ENCODE measurements around the gene SLC45A3. TPM values are rescaled to one million over a fixed set of nuclear protein-coding genes. Genes with fewer than 3 reads are reported as not detected.

Gene SLC45A3
- total RNA-seq, 1 donor from 2014 or later, result 1.1 TPM

DNA sequence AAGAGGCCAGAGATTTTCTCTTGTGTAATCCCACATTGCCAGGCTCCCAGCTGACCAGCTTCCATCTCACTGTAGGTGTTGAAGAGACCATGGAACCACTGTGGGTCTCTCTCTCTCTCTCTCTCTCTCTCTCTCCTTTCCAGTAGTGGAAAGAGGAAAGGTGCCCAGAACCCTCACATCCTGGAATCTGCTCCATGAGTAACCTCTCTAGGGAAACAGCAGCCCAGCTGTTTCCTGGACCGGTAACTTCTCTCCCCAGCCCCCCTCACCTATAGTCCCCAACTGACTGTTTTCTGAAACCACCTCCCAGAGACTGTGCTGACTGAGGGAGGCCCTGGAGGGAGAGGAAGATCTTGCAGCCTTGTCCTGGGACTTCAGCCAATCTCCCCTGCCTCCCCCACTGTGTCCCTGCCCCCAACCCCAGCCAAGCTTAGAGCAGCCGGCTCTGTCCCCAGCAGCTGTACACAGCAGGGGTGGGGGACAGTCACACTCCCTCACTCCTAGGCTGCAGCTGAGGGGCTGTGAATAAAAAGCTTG lies 20.6 kb upstream of the SLC45A3 start:
- Mint-ChIP-seq H3K4me3 (ENCODE audit: unreplicated experiment) (no peak overlapping the region), H3K27me3 (ENCODE audit: unreplicated experiment) (no peaks in the 10 kb centered on the region), H3K9me3 (ENCODE audit: unreplicated experiment) (no peaks in the 10 kb centered on the region), H3K27ac (ENCODE audit: unreplicated experiment) (peak overlapping the region; percentile 42), H3K4me1 (ENCODE audit: unreplicated experiment) (peaks cover 21% of the 10 kb centered on the region), H3K36me3 (ENCODE audit: unreplicated experiment) (peaks cover 5% of the 10 kb centered on the region)
- peak; percentile 76 for DNase-seq (ENCODE audit: extremely low spot score, unreplicated experiment)
- TF ChIP-seq, protein P1, sequence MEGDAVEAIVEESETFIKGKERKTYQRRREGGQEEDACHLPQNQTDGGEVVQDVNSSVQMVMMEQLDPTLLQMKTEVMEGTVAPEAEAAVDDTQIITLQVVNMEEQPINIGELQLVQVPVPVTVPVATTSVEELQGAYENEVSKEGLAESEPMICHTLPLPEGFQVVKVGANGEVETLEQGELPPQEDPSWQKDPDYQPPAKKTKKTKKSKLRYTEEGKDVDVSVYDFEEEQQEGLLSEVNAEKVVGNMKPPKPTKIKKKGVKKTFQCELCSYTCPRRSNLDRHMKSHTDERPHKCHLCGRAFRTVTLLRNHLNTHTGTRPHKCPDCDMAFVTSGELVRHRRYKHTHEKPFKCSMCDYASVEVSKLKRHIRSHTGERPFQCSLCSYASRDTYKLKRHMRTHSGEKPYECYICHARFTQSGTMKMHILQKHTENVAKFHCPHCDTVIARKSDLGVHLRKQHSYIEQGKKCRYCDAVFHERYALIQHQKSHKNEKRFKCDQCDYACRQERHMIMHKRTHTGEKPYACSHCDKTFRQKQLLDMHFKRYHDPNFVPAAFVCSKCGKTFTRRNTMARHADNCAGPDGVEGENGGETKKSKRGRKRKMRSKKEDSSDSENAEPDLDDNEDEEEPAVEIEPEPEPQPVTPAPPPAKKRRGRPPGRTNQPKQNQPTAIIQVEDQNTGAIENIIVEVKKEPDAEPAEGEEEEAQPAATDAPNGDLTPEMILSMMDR (IDR thresholded peaks at IDR 0.05), result no peak

DNA sequence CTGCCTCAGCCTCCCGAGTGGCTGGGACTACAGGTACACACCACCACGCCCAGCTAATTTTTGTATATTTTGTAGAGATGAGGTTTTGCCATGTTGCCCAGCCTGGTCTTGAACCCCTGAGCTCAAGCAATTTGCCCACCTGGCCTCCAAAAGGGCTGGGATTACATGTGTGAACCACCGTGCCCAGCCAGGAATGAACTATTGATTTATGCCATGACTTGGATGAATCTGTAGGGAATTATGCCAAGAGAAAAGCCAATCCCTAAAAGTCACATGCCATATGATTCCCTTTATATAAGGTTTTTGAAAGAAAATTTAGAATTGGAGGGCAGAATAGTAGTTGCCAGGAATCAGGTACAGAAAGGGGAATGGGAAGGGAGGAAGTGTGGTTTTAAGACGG lies 19.1 kb upstream of the SLC45A3 start:
- Mint-ChIP-seq H3K27ac (ENCODE audit: unreplicated experiment) (no peak overlapping the region), H3K9me3 (ENCODE audit: unreplicated experiment) (no peaks in the 10 kb centered on the region), H3K4me1 (ENCODE audit: unreplicated experiment) (peaks cover 21% of the 10 kb centered on the region), H3K27me3 (ENCODE audit: unreplicated experiment) (no peaks in the 10 kb centered on the region), H3K36me3 (ENCODE audit: unreplicated experiment) (peaks cover 2% of the 10 kb centered on the region), H3K4me3 (ENCODE audit: unreplicated experiment) (no peak overlapping the region)
- DNase-seq (ENCODE audit: extremely low spot score, unreplicated experiment), result no peak
- TF ChIP-seq, protein P1 (IDR thresholded peaks at IDR 0.05), result no peak

GRCh38 chr1:205698921-205699320 lies 18.6 kb upstream of the SLC45A3 start:
- H3K27ac Mint-ChIP-seq (ENCODE audit: unreplicated experiment), result no peak overlapping the region
- H3K9me3 Mint-ChIP-seq (ENCODE audit: unreplicated experiment), result no peaks in the 10 kb centered on the region
- peaks cover 2% of the 10 kb centered on the region for H3K36me3 Mint-ChIP-seq (ENCODE audit: unreplicated experiment)
- no peak overlapping the region for H3K4me3 Mint-ChIP-seq (ENCODE audit: unreplicated experiment)
- peak; percentile 63 for DNase-seq (ENCODE audit: extremely low spot score, unreplicated experiment)
- H3K4me1 Mint-ChIP-seq (ENCODE audit: unreplicated experiment), result peaks cover 21% of the 10 kb centered on the region
- TF ChIP-seq, protein P1 (IDR thresholded peaks at IDR 0.05), result no peak
- no peaks in the 10 kb centered on the region for H3K27me3 Mint-ChIP-seq (ENCODE audit: unreplicated experiment)

GRCh38 chr1:205693421-205693991 lies 13.2 kb upstream of the SLC45A3 start:
- peaks cover 4% of the 10 kb centered on the region for H3K27me3 Mint-ChIP-seq (ENCODE audit: unreplicated experiment)
- H3K36me3 Mint-ChIP-seq (ENCODE audit: unreplicated experiment), result no peaks in the 10 kb centered on the region
- H3K4me3 Mint-ChIP-seq (ENCODE audit: unreplicated experiment), result no peak overlapping the region
- no peak for DNase-seq (ENCODE audit: extremely low spot score, unreplicated experiment)
- H3K9me3 Mint-ChIP-seq (ENCODE audit: unreplicated experiment), result no peaks in the 10 kb centered on the region
- TF ChIP-seq, protein P1 (IDR thresholded peaks at IDR 0.05), result no peak
- H3K27ac Mint-ChIP-seq (ENCODE audit: unreplicated experiment), result no peak overlapping the region
- no peaks in the 10 kb centered on the region for H3K4me1 Mint-ChIP-seq (ENCODE audit: unreplicated experiment)

- Mint-ChIP-seq H3K9me3 (ENCODE audit: unreplicated experiment) (no peaks in the 10 kb centered on the region), H3K27ac (ENCODE audit: unreplicated experiment) (no peak overlapping the region), H3K4me1 (ENCODE audit: unreplicated experiment) (peaks cover 2% of the 10 kb centered on the region)
Measured at GRCh38 chr1:205692423-205692822, 12.1 kb upstream of the SLC45A3 start.

More at GRCh38 chr1:205692423-205692822, 12.1 kb upstream of the SLC45A3 start:
- no peak for DNase-seq (ENCODE audit: extremely low spot score, unreplicated experiment)
- Mint-ChIP-seq H3K4me3 (ENCODE audit: unreplicated experiment) (no peak overlapping the region), H3K36me3 (ENCODE audit: unreplicated experiment) (no peaks in the 10 kb centered on the region), H3K27me3 (ENCODE audit: unreplicated experiment) (peaks cover 4% of the 10 kb centered on the region)
- TF ChIP-seq, protein P1 (IDR thresholded peaks at IDR 0.05), result no peak
